HepG2 (cell line): ENCODE results near the gene MEF2D. TPM values are rescaled to one million over a fixed set of nuclear protein-coding genes. Genes with fewer than 3 reads are reported as not detected.

Experiments
- ATAC-seq: fragments of 200-7000 bp; cut with Tn5 transposase; 3 replicates; pipeline ENCODE4 v1.9.1; 2020; ENCODE audit warnings: mild to moderate bottlenecking, moderate library complexity
- BruUV-seq: library from RNA; stranded (reverse); fragments of 400-500 nt; replicated peaks from 2 replicates; lab custom pipeline; 2021; lab: Mats Ljungman, UMichigan
- CTCF ChIA-PET: fragments of 300-600 bp; formaldehyde crosslinking; extraction: SDS; loops from one replicate; lab custom pipeline; 2021; ENCODE audit warnings: low total read pairs, inconsistent platforms, low intra/inter-chr PET ratio; lab: Yijun Ruan, JAX
- POLR2A ChIA-PET: fragments of 350-600 bp; sonication (Branson Sonifier 250); formaldehyde crosslinking; loops from one replicate; lab custom pipeline; 2020; ENCODE audit warnings: antibody characterized with exemption, inconsistent platforms; lab: Yijun Ruan, JAX
- DNase-seq: peaks from one replicate; pipeline ENCODE4 v3.0.0-alpha.2; 2015; ENCODE audit warnings: low spot score
- FAIRE-seq: peaks from 3 replicates; lab custom pipeline; 2011; peaks lifted over from hg19 to GRCh38; lab: Jason Lieb, UNC
- H2AFZ ChIP-seq: one replicate; pipeline ENCODE4 v1.6.1; 2011; ENCODE audit warnings: low read length, inconsistent platforms
- H3K27ac ChIP-seq: fragments of 300-600 bp; 3 replicates; pipeline ENCODE4 v1.8.0; 2011; ENCODE audit warnings: mixed run types, mild to moderate bottlenecking, mixed read lengths, low read length, inconsistent platforms; ENCODE audit not compliant: insufficient read depth; ENCODE audit errors: extremely low read length
- H3K27me3 ChIP-seq, 2 experiments: fragments of 200-600 bp in 1 of 2; 2 replicates in 1 of 2; 3 replicates in 1 of 2; pipeline versions ENCODE4 v1.6.0 to v1.8.0; 2011; ENCODE audit warnings: low read length in 2 of 2, mild to moderate bottlenecking in 2 of 2, moderate library complexity in 2 of 2, inconsistent platforms in 1 of 2; ENCODE audit not compliant: insufficient read depth in 2 of 2, control insufficient read depth in 1 of 2
- H3K36me3 ChIP-seq, 2 experiments: fragments of 200-600 bp in 1 of 2; replicated peaks in 1 of 2; 2 replicates in 1 of 2; 3 replicates in 1 of 2; pipeline versions ENCODE4 v1.5.1 to v1.8.0; 2011; ENCODE audit warnings: low read length in 2 of 2, inconsistent platforms in 1 of 2; ENCODE audit not compliant: insufficient read depth in 2 of 2, control insufficient read depth in 1 of 2
- H3K4me1 ChIP-seq: 2 replicates; pipeline ENCODE4 v1.5.1; 2012; ENCODE audit warnings: low read length, inconsistent platforms; ENCODE audit not compliant: insufficient read depth
- H3K4me2 ChIP-seq: 2 replicates; pipeline ENCODE4 v1.6.0; 2011; ENCODE audit warnings: low read depth, low read length, inconsistent platforms
- H3K4me3 ChIP-seq, 3 experiments: fragments of 200-600 bp in 1 of 3; sonication (generic), shearing (Covaris generic) in 1 of 3; replicated peaks in 1 of 3; 2 replicates each; pipeline ENCODE4 v1.5.1; 2011 to 2016; ENCODE audit warnings: low read length in 3 of 3, inconsistent platforms in 2 of 3, low read depth in 2 of 3, mild to moderate bottlenecking in 2 of 3, control low read depth in 1 of 3, mixed read lengths in 1 of 3; ENCODE audit not compliant: insufficient read depth in 1 of 3
- H3K79me2 ChIP-seq: one replicate; pipeline ENCODE4 v1.6.1; 2011; ENCODE audit warnings: low read length, inconsistent platforms; ENCODE audit not compliant: insufficient read depth
- H3K9ac ChIP-seq: 2 replicates; pipeline ENCODE4 v1.6.0; 2011; ENCODE audit warnings: mild to moderate bottlenecking, low read depth, low read length, inconsistent platforms; ENCODE audit not compliant: insufficient read depth
- H3K9me3 ChIP-seq: 2 replicates; pipeline ENCODE4 v1.5.1; 2012; ENCODE audit warnings: mild to moderate bottlenecking, low read length
- H4K20me1 ChIP-seq: 2 replicates; pipeline ENCODE4 v1.6.0; 2011; ENCODE audit warnings: inconsistent platforms, mild to moderate bottlenecking, low read length, moderate library complexity; ENCODE audit not compliant: insufficient read depth
- BHLHE40 ChIP-seq: IDR thresholded peaks from 2 replicates; pipeline ENCODE4 v1.6.1; 2011; ENCODE audit warnings: low read length, improper control_type of control experiment
- CHCHD3 ChIP-seq: sonication (generic); formaldehyde crosslinking; IDR thresholded peaks from 2 replicates; pipeline ENCODE4 v1.8.0; 2022; ENCODE audit warnings: mild to moderate bottlenecking, missing genetic modification reagents, moderate library complexity
- HHEX ChIP-seq: IDR thresholded peaks from 2 replicates; pipeline ENCODE4 v1.6.1; 2016; ENCODE audit warnings: control low read depth
- MAFF ChIP-seq: IDR thresholded peaks from 2 replicates; pipeline ENCODE4 v1.6.1; 2011; ENCODE audit warnings: low read depth, low read length, improper control_type of control experiment
- MBD4 ChIP-seq: IDR thresholded peaks from 2 replicates; pipeline ENCODE4 v1.6.1; 2012; ENCODE audit warnings: low read length, inconsistent platforms, borderline replicate concordance
- RBM22 ChIP-seq: fragments of 200-400 bp; formaldehyde crosslinking; optimal IDR thresholded peaks from 2 replicates; pipeline ENCODE3; 2017; ENCODE audit warnings: mild to moderate bottlenecking, low read length, moderate library complexity
- RFXAP ChIP-seq: sonication (generic); formaldehyde crosslinking; IDR thresholded peaks from 2 replicates; pipeline ENCODE4 v1.4.0; 2020; ENCODE audit warnings: missing genetic modification reagents, borderline replicate concordance
- RORA ChIP-seq: sonication (generic); formaldehyde crosslinking; IDR thresholded peaks from 2 replicates; pipeline ENCODE4 v1.5.0; 2020; ENCODE audit warnings: mild to moderate bottlenecking, missing genetic modification reagents, moderate library complexity
- SMC3 ChIP-seq: IDR thresholded peaks from 2 replicates; pipeline ENCODE4 v1.6.1; 2011; ENCODE audit warnings: low read length, improper control_type of control experiment
- ZMYM4 ChIP-seq: sonication (generic); formaldehyde crosslinking; IDR thresholded peaks from 2 replicates; pipeline ENCODE4 v1.8.1; 2023; ENCODE audit warnings: mild to moderate bottlenecking, missing genetic modification reagents
- ZNF780A ChIP-seq: sonication (generic); formaldehyde crosslinking; IDR thresholded peaks from 2 replicates; pipeline ENCODE4 v1.8.0; 2022; ENCODE audit warnings: mild to moderate bottlenecking, missing genetic modification reagents, moderate library complexity
- WGBS: methylation state at CpG from one replicate; pipeline ENCODE4 v1.1.6; 2017; ENCODE audit warnings: low lambda C conversion rate; 5-methylcytosine and 5-hydroxymethylcytosine counted together
- in situ Hi-C: cut with HindIII; loops from 2 replicates; pipeline ENCODE4 v1.10.0; 2017; ENCODE audit warnings: low pct_unique_long_range_greater_than_20kb; ENCODE audit not compliant: extremely low pct_ligation_motif_present
- intact Hi-C: fragments of 100-400 bp; cut with micrococcal nuclease; formaldehyde crosslinking; loops from one replicate; pipeline ENCODE4 v1.10.0; 2022; ENCODE audit not compliant: unreplicated experiment
- polyA plus RNA-seq, 8 experiments: library from polyadenylated mRNA; depleted of rRNA in 3 of 8; stranded (reverse) in 7 of 8; unstranded in 1 of 8; fragments of >200 nt; fragmentation: Illumina TruSeq in 4 of 8; extraction: Trizol in 4 of 8; gene quantifications; 2 replicates each; pipeline versions ENCODE4 v1.2.1 to v1.2.3, GENCODE V29; 2011 to 2016; ENCODE audit warnings: low read depth in 4 of 8, missing spikeins in 1 of 8, mixed read lengths in 1 of 8; ENCODE audit not compliant: insufficient read depth in 1 of 8
- total RNA-seq, 5 experiments: library from RNA; depleted of rRNA; stranded (reverse); fragments of >200 nt; fragmentation: Illumina TruSeq; extraction: Trizol; gene quantifications; 2 replicates each; pipeline ENCODE4 v1.2.3, GENCODE V29; 2016; ENCODE audit warnings: low read depth in 1 of 5
- TF ChIP-seq, protein P1 (sequence below): IDR thresholded peaks from 2 replicates; pipeline ENCODE4 v1.6.1; 2016; ENCODE audit warnings: low read depth, missing genetic modification reagents, missing compliant biosample characterization
- TF ChIP-seq, protein P2 (sequence below): sonication (generic); formaldehyde crosslinking; IDR thresholded peaks from 2 replicates; pipeline ENCODE4 v1.8.0; 2022; ENCODE audit warnings: mild to moderate bottlenecking, missing genetic modification reagents, moderate library complexity
- TF ChIP-seq, protein P3 (sequence below): sonication (generic); formaldehyde crosslinking; IDR thresholded peaks from 2 replicates; pipeline ENCODE4 v1.5.1; 2020; ENCODE audit warnings: mild to moderate bottlenecking, moderate library complexity, missing genetic modification reagents
- TF ChIP-seq, protein P4 (sequence below): sonication (generic); formaldehyde crosslinking; IDR thresholded peaks from 2 replicates; pipeline ENCODE4 v1.9.0; 2022; ENCODE audit warnings: low read depth, missing genetic modification reagents

Gene MEF2D
- total and polyA plus RNA-seq, 2 of the 13 experiments (the other 11 are each of a cell fraction or from before 2014, with no cell fraction given): 1.6 to 3.9 TPM

DNA sequence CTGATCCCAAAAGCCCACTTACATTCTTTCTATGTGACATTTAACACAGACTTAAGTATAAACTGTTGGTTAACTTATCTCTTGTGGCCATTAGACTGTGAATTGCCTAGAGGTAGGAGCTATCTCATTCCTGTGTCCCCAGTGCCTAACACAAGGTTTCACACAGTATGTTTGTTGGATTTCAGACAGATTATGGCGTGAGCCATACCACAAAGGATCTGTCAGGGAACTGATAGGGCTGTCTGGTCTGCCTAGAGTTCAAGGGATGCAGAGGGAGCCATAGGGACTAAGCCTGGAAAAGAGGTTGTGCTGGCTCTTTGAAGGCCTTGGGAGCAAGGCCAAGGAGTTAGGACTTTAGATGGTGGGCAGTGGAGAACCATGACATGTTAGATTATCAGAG, 40.0 kb downstream of the MEF2D start:
- H3K4me1 ChIP-seq: peaks cover 51% of the 10 kb centered on the region
- H3K4me2 ChIP-seq: no peak overlapping the region
- in situ Hi-C loops: no loop called here
- FAIRE-seq (no peak), DNase-seq (no peak), ATAC-seq (no peak)
- no peak overlapping the region for H3K4me3 ChIP-seq
- POLR2A ChIA-PET: interaction anchor here (0.6 to 5.4 kb wide), 3 partner anchors 11 to 41 kb away, joined by 3 to 93 read pairs (median 3); partner anchors contain the start of gene MEF2D
- H3K27me3 ChIP-seq: no peaks in the 10 kb centered on the region
- intact Hi-C loops: no loop called here
- no peaks in the 10 kb centered on the region for H3K9me3 ChIP-seq
- BruUV-seq: no TSS peak
- 15% methylated on average over 1 of the region's 1 CpG for WGBS
- no peak overlapping the region for H3K9ac ChIP-seq
- H3K36me3 ChIP-seq: no peaks in the 10 kb centered on the region; a peak in 1 of 5 replicates
- no peaks in the 10 kb centered on the region for H3K79me2 ChIP-seq
- H2AFZ ChIP-seq: no peak overlapping the region
- CTCF ChIA-PET: no interaction called here
- no peak overlapping the region for H3K27ac ChIP-seq
- no peaks in the 10 kb centered on the region for H4K20me1 ChIP-seq
- TF ChIP-seq RBM22 (no peak), MAFF (no peak), RFXAP (CRISPR knock-in tag) (no peak), HHEX (CRISPR knock-in tag) (no peak), RORA (CRISPR knock-in tag) (no peak), ZMYM4 (CRISPR knock-in tag) (no peak), BHLHE40 (no peak), SMC3 (no peak), CHCHD3 (CRISPR knock-in tag) (no peak), ZNF780A (CRISPR knock-in tag) (no peak), MBD4 (no peak)
- TF ChIP-seq, protein P1, sequence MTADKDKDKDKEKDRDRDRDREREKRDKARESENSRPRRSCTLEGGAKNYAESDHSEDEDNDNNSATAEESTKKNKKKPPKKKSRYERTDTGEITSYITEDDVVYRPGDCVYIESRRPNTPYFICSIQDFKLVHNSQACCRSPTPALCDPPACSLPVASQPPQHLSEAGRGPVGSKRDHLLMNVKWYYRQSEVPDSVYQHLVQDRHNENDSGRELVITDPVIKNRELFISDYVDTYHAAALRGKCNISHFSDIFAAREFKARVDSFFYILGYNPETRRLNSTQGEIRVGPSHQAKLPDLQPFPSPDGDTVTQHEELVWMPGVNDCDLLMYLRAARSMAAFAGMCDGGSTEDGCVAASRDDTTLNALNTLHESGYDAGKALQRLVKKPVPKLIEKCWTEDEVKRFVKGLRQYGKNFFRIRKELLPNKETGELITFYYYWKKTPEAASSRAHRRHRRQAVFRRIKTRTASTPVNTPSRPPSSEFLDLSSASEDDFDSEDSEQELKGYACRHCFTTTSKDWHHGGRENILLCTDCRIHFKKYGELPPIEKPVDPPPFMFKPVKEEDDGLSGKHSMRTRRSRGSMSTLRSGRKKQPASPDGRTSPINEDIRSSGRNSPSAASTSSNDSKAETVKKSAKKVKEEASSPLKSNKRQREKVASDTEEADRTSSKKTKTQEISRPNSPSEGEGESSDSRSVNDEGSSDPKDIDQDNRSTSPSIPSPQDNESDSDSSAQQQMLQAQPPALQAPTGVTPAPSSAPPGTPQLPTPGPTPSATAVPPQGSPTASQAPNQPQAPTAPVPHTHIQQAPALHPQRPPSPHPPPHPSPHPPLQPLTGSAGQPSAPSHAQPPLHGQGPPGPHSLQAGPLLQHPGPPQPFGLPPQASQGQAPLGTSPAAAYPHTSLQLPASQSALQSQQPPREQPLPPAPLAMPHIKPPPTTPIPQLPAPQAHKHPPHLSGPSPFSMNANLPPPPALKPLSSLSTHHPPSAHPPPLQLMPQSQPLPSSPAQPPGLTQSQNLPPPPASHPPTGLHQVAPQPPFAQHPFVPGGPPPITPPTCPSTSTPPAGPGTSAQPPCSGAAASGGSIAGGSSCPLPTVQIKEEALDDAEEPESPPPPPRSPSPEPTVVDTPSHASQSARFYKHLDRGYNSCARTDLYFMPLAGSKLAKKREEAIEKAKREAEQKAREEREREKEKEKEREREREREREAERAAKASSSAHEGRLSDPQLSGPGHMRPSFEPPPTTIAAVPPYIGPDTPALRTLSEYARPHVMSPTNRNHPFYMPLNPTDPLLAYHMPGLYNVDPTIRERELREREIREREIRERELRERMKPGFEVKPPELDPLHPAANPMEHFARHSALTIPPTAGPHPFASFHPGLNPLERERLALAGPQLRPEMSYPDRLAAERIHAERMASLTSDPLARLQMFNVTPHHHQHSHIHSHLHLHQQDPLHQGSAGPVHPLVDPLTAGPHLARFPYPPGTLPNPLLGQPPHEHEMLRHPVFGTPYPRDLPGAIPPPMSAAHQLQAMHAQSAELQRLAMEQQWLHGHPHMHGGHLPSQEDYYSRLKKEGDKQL (CRISPR knock-in tag): no peak
- TF ChIP-seq, protein P2, sequence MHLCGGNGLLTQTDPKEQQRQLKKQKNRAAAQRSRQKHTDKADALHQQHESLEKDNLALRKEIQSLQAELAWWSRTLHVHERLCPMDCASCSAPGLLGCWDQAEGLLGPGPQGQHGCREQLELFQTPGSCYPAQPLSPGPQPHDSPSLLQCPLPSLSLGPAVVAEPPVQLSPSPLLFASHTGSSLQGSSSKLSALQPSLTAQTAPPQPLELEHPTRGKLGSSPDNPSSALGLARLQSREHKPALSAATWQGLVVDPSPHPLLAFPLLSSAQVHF: no peak
- TF ChIP-seq, protein P3, sequence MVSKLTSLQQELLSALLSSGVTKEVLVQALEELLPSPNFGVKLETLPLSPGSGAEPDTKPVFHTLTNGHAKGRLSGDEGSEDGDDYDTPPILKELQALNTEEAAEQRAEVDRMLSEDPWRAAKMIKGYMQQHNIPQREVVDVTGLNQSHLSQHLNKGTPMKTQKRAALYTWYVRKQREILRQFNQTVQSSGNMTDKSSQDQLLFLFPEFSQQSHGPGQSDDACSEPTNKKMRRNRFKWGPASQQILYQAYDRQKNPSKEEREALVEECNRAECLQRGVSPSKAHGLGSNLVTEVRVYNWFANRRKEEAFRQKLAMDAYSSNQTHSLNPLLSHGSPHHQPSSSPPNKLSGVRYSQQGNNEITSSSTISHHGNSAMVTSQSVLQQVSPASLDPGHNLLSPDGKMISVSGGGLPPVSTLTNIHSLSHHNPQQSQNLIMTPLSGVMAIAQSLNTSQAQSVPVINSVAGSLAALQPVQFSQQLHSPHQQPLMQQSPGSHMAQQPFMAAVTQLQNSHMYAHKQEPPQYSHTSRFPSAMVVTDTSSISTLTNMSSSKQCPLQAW (CRISPR knock-in tag): no peak
- TF ChIP-seq, protein P4, sequence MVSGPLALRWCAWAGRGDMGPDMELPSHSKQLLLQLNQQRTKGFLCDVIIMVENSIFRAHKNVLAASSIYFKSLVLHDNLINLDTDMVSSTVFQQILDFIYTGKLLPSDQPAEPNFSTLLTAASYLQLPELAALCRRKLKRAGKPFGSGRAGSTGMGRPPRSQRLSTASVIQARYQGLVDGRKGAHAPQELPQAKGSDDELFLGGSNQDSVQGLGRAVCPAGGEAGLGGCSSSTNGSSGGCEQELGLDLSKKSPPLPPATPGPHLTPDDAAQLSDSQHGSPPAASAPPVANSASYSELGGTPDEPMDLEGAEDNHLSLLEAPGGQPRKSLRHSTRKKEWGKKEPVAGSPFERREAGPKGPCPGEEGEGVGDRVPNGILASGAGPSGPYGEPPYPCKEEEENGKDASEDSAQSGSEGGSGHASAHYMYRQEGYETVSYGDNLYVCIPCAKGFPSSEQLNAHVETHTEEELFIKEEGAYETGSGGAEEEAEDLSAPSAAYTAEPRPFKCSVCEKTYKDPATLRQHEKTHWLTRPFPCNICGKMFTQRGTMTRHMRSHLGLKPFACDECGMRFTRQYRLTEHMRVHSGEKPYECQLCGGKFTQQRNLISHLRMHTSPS (CRISPR knock-in tag): no peak
